Daoy (cell line): Measurements from ENCODE around the gene PPP3CA. TPM values are rescaled to one million over a fixed set of nuclear protein-coding genes. Genes with fewer than 3 reads are reported as not detected.

ENCODE experiments used
- DNase-seq: peaks from one replicate; pipeline ENCODE4 v3.0.0-alpha.2; 2015; ENCODE audit warnings: low read depth
- total RNA-seq: library from RNA; depleted of rRNA; stranded (reverse); fragments of >200 nt; shearing (Covaris generic); gene quantifications from 2 replicates; pipeline ENCODE4 v1.2.3, GENCODE V29; 2014; rRNA removed

The PPP3CA gene
- total RNA-seq = 10.1 and 11.1 TPM in 2 replicates

DNA sequence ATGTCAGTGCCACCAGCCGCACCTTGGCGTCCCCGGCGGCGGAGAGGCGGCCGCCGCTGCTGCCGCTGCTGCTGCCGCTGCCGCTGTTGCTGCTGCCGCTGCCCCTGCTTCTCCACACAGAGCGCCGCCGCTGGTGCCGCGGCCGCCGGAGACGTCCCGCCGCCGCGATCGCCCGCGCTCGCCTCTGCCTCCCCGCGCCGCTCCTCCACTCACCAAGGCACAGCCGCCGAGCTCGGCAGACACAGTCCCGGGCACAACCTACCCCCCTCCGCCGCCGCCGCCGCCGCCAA is at the start of gene PPP3CA:
Gene PPP3CA (minus strand): TSS at position 260 of the 290 bp plus-strand sequence.
- no peak for DNase-seq

DNA sequence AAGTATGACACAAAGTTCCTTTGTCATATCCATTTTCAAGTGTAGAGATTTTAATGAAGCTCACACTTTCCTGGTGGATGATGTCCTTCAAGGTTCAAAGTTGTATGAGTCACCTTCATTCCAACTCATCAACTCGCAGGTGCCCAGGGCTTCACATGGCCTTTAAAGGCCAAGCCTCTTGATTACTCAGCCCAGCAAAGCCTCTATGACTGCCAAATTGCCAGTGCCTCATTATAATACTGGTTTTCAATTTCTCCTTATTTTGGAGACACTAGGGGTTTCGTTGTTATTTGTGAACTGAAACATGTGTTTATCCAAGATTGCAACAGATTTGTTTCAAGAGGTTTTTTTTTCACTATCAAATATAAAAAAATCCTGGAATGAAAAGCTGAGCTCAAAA is 45.9 kb upstream of the PPP3CA start:
- peak; percentile 35 for DNase-seq

DNA sequence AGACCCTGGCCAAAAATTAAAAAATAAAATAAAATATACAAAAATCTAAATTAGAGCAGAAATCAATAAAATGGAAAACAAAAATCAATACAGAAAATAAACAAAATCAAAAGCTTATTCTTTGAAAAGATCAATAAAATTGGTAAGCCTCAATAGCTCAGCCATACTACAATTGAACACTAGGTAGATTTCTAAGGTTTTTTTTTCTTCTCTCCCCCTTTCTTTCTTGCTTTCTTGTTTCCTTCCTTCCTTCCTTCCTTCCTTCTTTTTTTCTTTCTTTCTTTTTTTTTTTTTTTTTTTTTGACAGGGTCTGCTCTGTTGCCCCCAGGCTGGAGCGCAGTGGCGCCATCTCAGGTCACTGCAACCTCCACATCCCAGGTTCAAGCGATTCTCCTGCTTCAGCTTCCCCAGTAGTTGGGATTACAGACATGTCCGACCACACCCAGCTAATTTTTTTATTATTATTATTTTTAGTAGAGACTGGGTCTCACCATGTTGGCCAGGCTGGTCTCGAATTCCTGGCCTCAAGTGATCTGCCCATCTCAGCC is 23.4 kb upstream of the PPP3CA start:
- DNase-seq = no peak

- DNase-seq = peak; percentile 39
These were observed 19.9 kb upstream of the PPP3CA start for GRCh38 chr4:101367201-101367600.

- DNase-seq = no peak
These were observed 19.0 kb upstream of the PPP3CA start for GRCh38 chr4:101366331-101366730.

- DNase-seq = peak; percentile 29
These were observed 10.4 kb upstream of the PPP3CA start for GRCh38 chr4:101357751-101358150.

DNA sequence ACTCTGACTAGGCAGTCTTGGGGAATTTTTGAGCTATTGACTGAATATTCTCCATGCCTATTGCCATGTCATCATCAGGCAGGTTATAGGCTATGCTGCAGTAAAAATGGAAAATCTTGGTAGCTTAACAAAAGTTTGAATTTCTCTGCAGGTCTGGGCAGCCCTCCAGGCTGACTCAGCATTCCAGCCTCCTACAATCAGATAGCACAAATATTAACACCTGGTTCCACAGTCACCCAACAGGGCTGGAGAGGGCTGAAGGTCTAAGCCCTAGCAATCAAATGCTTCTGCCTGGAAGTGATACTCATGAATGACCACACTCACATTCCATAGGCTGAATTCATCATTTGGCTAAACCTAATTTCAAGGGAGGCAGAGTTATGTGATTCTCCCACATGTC is 9.6 kb upstream of the PPP3CA start:
- peak; percentile 73 for DNase-seq

DNA sequence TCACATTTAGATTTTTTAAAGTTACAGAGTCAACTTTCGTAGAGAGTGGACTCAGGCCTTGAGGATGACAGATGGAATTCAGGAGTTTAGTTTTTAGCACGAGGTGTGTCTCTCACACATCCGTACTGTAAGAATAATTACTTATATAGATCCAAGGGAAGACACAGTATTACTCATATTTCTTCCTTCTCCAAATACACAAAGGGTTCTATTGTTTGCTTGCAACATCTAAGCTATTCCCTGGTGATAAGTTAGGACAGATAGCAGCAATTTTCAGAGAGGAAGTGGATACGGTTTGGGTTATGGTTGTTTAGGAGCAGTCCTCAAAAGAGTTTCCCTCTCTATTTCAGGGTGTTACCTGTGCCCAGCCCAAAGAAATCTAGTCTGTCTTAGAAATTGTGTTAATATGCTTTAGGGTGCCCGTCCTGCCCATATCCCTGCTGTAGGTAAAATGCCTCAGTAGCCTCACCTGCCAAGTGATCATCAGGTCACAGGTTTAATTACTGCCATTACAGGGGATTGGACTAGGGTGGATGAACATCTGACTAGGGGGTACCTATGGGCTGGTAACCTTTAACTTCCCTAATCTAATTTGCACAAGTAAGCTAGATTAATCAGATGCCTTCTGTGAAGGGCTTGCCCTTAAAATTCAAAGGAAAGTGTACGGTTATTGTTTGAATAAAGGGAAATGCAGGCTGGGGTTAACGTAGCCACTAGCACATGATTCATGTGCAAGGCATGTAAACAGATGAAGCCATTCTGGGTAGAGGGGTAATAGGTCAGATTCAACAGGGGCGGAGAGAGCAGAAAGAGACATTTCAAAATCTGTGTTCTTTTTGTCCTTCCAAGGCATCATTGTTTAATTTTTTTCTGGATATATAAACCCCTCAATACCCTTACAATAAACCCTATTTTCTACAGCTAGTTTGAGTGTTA is 8.7 kb upstream of the PPP3CA start:
- peak; percentile 66 for DNase-seq

DNA sequence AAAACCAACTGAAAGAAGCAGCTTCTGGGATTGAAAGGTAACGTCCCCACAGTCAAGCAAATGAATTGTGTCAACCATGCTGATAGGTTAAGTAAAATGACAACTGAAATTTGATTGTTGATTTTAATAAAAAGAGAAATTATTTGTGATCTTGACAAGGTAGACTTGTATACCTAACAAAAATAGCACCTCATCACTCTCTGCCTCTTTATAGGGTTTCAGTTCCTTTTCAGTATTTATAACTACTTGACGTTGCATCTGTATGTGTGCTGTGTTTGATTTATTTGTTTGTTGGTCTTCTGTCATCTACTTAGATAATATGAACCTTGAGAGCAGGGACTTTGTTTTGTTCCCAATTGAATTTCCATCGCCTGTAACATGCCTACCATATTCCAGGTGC is 7.9 kb upstream of the PPP3CA start:
- no peak for DNase-seq

- DNase-seq = no peak
These were observed 2.4 kb upstream of the PPP3CA start for GRCh38 chr4:101349801-101350064.

DNA sequence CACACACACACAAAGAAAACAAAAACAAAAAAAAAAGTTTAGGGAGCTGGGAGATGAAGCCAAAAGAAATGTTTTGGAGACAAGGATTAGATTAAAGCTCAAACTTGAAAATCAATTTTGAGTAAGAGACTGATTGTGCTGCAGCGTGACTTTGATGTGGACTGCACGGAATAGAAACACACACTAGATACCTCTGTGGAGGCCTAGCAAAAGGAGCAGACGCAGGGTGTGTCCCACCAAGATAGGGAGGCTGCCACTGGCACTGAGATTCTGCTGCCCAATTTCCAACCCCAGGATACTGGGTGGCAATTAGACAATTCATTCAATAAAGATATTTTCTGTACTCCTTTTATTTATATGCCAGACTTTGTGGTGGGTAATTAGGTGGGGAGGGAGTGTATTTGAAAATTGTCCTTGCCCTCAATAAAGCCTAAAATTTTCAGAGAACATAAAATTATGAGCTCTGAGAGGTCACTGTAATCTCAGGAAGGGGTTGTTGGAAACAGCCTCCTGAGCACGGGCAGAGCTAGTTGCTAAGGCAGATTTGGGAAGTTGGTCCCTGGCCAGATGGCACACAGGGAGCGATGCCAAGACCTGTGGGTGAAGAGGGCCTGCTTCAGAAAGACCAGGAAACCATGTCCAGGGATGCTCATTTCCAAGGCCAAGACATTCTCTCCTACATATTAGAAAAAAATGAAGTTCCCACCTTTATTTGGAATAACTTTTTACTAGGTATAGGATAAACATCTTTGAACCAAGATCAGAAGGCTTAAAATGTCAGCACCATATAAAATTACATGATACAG is 1.9 kb upstream of the PPP3CA start:
- DNase-seq = no peak

GRCh38 chr4:101348367-101348827 is 1.1 kb upstream of the PPP3CA start:
- DNase-seq = no peak

DNA sequence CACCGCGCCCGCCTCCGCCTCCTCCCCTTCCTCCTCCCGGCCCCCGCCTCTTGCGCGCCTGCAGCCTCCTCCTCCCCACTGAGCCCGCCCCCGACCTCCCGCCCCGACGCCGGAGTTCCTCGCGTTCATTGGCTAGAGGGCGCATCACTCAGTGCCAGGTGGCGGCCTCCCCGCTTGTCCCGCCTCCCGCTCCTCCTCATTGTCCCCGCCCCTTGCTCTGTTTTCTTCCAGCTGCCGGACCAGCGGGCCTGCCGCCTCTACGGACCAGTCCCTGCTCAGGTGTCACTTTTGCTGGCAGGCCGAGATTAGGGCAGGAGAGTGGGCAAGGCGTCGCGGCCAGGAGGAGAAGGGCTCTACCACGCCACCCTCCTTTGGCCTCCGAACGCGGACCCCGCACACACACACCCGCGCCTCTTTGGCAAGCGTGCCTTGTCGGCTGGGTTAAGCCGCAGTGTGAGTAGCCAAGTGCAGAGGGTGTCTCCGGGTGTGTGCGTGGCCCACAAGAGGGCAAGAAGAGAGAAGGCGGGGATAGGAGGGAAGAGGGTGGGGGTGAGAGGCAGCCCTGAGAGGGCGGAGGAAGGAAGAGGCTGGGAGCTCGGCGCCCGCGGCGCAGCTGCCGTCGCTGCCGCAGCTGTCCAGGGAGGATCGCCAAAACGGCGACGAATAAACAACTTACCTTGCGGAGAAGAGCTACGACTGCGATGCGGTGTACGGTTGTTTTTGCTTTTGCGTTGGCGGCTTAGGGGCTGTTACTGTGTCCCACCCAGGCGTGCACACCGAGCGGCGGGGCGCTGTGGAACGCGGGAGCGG is 436 bp upstream of the PPP3CA start:
- peak; percentile 92 for DNase-seq

DNA sequence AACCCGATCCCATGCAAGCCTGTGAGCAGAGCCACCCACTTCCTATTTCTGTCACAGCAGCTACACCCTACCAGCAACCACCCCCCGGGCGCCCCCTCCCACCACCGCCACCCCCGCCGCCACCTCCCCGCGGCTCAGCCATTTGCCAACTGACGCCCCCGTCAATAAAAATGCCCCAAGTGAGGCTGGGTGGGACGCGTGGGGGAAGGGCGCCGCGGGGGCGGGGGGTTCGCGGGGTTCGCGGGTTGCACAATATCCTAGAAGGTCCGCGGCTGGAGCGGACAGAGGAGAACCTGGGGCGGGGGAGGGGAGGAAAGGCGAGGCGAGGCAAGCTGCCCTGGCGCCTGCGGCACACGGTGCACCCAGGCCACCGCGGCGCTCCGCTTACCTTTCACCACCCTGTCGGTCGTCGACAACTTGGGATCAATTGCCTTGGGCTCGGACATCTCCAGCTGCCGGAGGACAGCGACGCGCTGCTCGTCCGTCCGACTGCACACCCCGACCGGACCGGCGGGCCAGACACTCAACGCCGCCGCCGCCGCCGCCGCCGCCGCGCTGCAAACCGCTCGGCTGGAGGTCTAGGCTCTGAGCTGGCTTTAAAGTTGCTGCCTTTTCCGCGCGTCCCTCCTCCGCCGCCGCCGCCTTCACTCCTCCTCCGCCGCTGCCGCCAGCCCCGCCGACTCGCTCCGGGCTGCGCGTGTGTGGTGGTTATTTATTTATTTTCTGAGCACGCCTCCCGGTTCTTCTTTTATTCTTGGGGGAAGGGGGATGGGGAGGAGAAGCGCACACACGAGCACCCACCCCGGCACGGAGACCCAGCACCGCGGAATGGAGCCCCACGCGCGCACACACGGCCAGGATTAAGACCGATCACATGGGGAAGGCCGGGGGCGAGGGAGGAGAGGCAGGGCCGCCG is 717 bp downstream of the PPP3CA start:
- DNase-seq = peak; percentile 54

DNA sequence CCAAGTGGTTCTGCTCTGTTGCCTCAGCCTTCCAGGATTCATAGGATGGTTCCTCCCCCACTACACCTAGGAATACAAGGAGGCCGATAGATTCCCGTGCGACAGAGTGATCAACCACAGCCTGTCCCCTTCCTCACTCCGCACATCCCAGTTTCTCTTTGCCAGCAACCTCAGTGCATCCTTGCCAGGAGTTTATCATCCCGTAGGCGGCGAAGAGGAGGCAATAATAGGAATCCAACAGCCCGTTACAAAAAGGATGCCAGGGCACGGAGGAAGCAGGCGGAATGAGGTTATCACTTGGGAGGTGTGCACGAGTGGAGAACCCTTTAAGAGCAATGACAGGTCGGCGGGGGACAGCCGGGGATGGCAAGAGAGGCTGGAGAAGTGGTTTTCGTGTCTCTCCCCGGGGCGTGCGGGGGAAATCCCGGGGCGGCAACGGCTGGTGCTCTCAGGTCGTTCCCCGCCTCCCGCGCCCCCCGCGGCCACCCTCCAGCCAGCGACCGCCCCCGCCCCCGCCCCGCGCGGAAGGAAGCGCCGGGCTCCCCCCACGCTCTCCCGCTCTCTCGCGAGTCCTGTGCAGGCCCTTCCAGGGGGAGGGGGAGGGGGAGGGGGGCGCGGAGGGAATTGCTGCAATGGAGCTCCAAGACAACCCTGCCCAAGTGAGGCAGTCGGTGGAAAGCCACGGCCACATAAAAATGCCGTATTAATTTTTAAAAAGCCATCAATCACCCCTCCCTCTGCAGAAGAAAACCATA is 1.6 kb downstream of the PPP3CA start:
- peak; percentile 26 for DNase-seq

GRCh38 chr4:101345271-101345595 is 2.1 kb downstream of the PPP3CA start:
- no peak for DNase-seq

DNA sequence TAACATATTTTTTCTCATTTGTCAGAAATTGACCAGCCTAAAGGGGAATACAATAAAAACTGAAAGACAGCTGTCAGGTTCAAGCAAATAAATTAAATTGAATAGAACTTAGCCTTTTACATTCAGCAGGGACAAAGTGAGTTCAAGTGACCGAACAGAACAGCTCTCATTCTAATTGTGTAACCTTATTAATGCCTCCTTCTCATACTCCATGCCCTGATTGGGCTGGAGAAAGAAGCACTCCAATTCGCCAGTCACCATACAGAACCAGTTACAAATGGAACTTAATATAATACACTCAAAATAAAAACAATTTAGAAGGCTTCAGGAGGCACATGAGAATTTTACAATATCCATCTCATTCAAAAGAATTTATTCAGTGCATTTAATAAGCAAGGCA is 8.0 kb downstream of the PPP3CA start:
- DNase-seq = no peak

DNA sequence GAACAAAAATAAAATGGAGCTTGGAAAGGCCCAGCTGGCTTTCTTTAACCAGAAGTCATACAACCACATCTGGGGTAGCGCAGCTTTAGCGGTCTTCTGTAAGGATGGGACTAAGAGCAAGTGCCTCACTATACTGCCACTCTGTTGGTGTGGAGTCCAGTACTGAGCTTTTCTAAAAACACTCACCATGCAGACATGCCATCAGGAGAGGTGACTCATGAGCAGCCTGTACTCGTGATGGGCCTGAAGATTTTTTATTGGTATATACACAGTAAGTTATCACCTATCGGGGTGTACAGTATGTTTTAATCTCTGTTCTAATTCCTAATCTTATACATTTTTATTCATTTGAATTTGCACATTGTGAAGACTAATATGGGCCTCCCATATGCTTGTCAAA is 9.6 kb downstream of the PPP3CA start:
- DNase-seq = peak; percentile 22

- no peak for DNase-seq
These were observed 12.3 kb downstream of the PPP3CA start for GRCh38 chr4:101334963-101335572.

DNA sequence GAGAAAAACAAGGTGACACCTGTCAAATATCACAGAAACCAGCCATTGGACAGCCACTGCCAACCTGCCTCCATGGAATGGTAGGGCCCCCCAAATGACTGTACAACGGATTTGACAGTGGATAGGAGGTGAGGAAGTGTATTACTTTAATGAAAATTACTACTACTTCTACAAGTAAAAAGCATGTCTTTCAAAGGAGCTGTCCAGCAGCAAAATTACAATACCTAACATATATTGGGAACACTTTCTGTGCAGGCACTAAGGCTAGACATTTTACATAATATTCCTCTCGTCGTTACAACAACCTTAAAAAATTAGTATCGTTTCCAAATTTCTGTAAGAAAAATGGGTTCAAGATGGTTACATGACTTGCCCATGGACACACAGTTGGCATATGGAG is 14.9 kb downstream of the PPP3CA start:
- DNase-seq = no peak
